Panc1 (cell line): ENCODE measurements around the gene TMEM123. TPM values are rescaled to one million over a fixed set of nuclear protein-coding genes. Genes with fewer than 3 reads are reported as not detected.
A peak's percentile ranks its signal among the peaks of the same experiment; 100 is the strongest.

Experiments used
- ATAC-seq: fragments of 200-7000 bp; cut with Tn5 transposase; 2 replicates; pipeline ENCODE4 v1.9.1; 2020; ENCODE audit warnings: mild to moderate bottlenecking, moderate library complexity
- BruUV-seq: library from RNA; stranded (reverse); fragments of 400-500 nt; replicated peaks from 2 replicates; lab custom pipeline; 2021; lab: Mats Ljungman, UMichigan
- CTCF ChIA-PET: fragments of 300-600 bp; sonication (Branson Sonifier 250); formaldehyde crosslinking; loops from one replicate; lab custom pipeline; 2022; ENCODE audit warnings: antibody characterized with exemption; lab: Charles Lee
- POLR2A ChIA-PET: fragments of 300-600 bp; sonication (Branson Sonifier 250); formaldehyde crosslinking; loops from one replicate; lab custom pipeline; 2022; ENCODE audit warnings: antibody characterized with exemption; lab: Charles Lee
- DNase-seq: peaks from one replicate; pipeline ENCODE4 v3.0.0-alpha.2; 2010; ENCODE audit warnings: low read depth, low spot score
- H3K27ac ChIP-seq: 2 replicates; pipeline ENCODE4 v1.5.1; 2011; ENCODE audit warnings: mild to moderate bottlenecking, low read length, inconsistent platforms
- H3K27me3 ChIP-seq: fragments of 200-500 bp; sonication (Bioruptor generic); 2 replicates; pipeline ENCODE4 v1.6.0; 2014; ENCODE audit warnings: low read length, inconsistent platforms; ENCODE audit not compliant: control insufficient read depth, insufficient read depth
- H3K36me3 ChIP-seq: fragments of 200-500 bp; sonication (Bioruptor generic); 2 replicates; pipeline ENCODE4 v1.5.1; 2014; ENCODE audit warnings: inconsistent platforms, mild to moderate bottlenecking, low read length, moderate library complexity; ENCODE audit not compliant: control insufficient read depth, insufficient read depth
- H3K4me1 ChIP-seq: 2 replicates; pipeline ENCODE4 v1.5.1; 2011; ENCODE audit warnings: inconsistent platforms, mild to moderate bottlenecking, low read length, moderate library complexity; ENCODE audit not compliant: control insufficient read depth, insufficient read depth
- H3K4me3 ChIP-seq, 2 experiments: 2 replicates each; pipeline ENCODE4 v1.5.1; 2011 to 2012; ENCODE audit warnings: low read depth in 2 of 2, low read length in 2 of 2, mild to moderate bottlenecking in 2 of 2, inconsistent platforms in 1 of 2, moderate library complexity in 1 of 2
- H3K9me3 ChIP-seq: fragments of 200-500 bp; sonication (Bioruptor generic); 2 replicates; pipeline ENCODE4 v1.5.1; 2014; ENCODE audit warnings: low read depth, mild to moderate bottlenecking, inconsistent platforms, low read length, moderate library complexity; ENCODE audit not compliant: control insufficient read depth, insufficient read depth
- POLR2AphosphoS5 ChIP-seq: IDR thresholded peaks from 2 replicates; pipeline ENCODE4 v1.6.1; 2012; ENCODE audit warnings: mild to moderate bottlenecking, low read depth, low read length, moderate library complexity
- SIN3A ChIP-seq: IDR thresholded peaks from 2 replicates; pipeline ENCODE4 v1.6.1; 2012; ENCODE audit warnings: low read depth, mild to moderate bottlenecking, low read length, moderate library complexity, borderline replicate concordance; ENCODE audit not compliant: insufficient read depth
- TCF7L2 ChIP-seq: IDR thresholded peaks from 2 replicates; pipeline ENCODE4 v1.6.1; 2011; ENCODE audit warnings: mild to moderate bottlenecking, low read depth, low read length, inconsistent platforms
- in situ Hi-C: cut with HindIII; loops from 2 replicates; pipeline ENCODE4 v1.10.0; 2016; ENCODE audit warnings: low sequenced_read_pairs, low pct_unique_long_range_greater_than_20kb
- intact Hi-C: fragments of 100-400 bp; cut with micrococcal nuclease; formaldehyde crosslinking; loops from one replicate; pipeline ENCODE4 v1.10.0; 2022; ENCODE audit not compliant: unreplicated experiment
- total RNA-seq: library from RNA; stranded (reverse); gene quantifications from one replicate; pipeline ENCODE4 v1.2.1, GENCODE V29; 2021; ENCODE audit not compliant: unreplicated experiment
- TF ChIP-seq, protein P1 (sequence below), 2 experiments: IDR thresholded peaks; 2 replicates each; pipeline ENCODE4 v1.6.1; 2011 to 2012; ENCODE audit warnings: low read depth in 2 of 2, control low read depth in 1 of 2, low read length in 1 of 2, mild to moderate bottlenecking in 1 of 2, moderate library complexity in 1 of 2; ENCODE audit not compliant: insufficient read depth in 1 of 2
- TF ChIP-seq, protein P2 (sequence below): fragments of 450-650 bp; IDR thresholded peaks from 2 replicates; pipeline ENCODE4 v1.5.1; 2017; ENCODE audit warnings: mild to moderate bottlenecking

The TMEM123 gene
- total RNA-seq, 1 experiment from 2014 or later = 383 TPM

DNA sequence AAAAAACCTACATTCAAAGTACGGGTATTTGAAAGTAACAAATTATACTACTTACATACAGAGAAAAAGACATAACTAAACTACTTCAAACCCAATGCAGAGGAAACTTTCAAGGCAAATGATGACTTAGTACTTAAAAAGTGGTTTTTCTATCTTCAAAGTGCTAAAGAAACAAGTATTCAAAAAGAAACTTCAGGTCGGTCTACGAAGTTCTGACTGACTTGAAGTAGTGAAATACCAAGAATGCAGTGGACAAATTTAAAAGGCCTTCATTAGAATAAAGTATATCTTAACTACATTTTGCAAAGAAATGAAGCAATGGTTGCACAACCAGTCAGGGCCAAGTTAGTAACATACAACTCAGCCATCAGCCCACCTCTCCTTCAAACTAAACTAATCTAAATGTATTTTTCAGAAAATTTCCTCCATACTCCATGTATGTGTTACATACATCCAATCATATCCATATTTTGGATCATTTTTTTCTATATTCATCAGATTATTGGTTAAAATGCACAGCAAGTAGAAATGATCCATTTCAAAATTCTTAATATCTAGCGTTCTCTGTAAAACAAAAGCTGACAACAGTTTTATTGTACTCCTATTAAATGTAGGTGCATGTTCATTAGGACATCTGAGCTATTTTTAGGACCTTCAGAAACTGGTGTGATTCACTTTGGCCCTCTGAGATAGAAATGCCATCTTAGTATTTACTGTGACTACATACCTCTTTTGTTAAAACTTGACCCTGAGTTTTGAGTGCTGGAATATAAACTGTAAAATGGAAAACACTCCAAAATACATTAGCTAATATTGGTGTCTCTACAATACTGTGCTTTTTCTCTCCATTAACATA lies 55.6 kb downstream of the TMEM123 start:
- in situ Hi-C loops = no loop called here
- ChIA-PET CTCF (interaction anchor here (1.2 kb wide), 1 partner anchor 216 kb away, joined by 3 read pairs; no protein-coding TSS in a partner anchor), POLR2A (interaction anchor here (0.6 kb wide), 1 partner anchor 82 kb away, joined by 3 read pairs; no protein-coding TSS in a partner anchor)
- no peaks in the 10 kb centered on the region for H3K27me3 ChIP-seq
- TSS peak; percentile 75 for BruUV-seq
- ATAC-seq (no peak), DNase-seq (no peak)
- H3K4me3 ChIP-seq = no peak overlapping the region
- peak overlapping the region; percentile 58 for H3K27ac ChIP-seq
- no peaks in the 10 kb centered on the region for H3K9me3 ChIP-seq
- TF ChIP-seq, protein P1, sequence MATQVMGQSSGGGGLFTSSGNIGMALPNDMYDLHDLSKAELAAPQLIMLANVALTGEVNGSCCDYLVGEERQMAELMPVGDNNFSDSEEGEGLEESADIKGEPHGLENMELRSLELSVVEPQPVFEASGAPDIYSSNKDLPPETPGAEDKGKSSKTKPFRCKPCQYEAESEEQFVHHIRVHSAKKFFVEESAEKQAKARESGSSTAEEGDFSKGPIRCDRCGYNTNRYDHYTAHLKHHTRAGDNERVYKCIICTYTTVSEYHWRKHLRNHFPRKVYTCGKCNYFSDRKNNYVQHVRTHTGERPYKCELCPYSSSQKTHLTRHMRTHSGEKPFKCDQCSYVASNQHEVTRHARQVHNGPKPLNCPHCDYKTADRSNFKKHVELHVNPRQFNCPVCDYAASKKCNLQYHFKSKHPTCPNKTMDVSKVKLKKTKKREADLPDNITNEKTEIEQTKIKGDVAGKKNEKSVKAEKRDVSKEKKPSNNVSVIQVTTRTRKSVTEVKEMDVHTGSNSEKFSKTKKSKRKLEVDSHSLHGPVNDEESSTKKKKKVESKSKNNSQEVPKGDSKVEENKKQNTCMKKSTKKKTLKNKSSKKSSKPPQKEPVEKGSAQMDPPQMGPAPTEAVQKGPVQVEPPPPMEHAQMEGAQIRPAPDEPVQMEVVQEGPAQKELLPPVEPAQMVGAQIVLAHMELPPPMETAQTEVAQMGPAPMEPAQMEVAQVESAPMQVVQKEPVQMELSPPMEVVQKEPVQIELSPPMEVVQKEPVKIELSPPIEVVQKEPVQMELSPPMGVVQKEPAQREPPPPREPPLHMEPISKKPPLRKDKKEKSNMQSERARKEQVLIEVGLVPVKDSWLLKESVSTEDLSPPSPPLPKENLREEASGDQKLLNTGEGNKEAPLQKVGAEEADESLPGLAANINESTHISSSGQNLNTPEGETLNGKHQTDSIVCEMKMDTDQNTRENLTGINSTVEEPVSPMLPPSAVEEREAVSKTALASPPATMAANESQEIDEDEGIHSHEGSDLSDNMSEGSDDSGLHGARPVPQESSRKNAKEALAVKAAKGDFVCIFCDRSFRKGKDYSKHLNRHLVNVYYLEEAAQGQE (IDR thresholded peaks at IDR 0.05; ENCODE audit: insufficient read depth in 1 of 2, low read depth in 2 of 2, low read length in 1 of 2) = no peak
- TF ChIP-seq SIN3A (no peak), POLR2AphosphoS5 (no peak; the same call in 1 of the 2 replicates), TCF7L2 (no peak)
- TF ChIP-seq, protein P2, sequence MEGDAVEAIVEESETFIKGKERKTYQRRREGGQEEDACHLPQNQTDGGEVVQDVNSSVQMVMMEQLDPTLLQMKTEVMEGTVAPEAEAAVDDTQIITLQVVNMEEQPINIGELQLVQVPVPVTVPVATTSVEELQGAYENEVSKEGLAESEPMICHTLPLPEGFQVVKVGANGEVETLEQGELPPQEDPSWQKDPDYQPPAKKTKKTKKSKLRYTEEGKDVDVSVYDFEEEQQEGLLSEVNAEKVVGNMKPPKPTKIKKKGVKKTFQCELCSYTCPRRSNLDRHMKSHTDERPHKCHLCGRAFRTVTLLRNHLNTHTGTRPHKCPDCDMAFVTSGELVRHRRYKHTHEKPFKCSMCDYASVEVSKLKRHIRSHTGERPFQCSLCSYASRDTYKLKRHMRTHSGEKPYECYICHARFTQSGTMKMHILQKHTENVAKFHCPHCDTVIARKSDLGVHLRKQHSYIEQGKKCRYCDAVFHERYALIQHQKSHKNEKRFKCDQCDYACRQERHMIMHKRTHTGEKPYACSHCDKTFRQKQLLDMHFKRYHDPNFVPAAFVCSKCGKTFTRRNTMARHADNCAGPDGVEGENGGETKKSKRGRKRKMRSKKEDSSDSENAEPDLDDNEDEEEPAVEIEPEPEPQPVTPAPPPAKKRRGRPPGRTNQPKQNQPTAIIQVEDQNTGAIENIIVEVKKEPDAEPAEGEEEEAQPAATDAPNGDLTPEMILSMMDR = no peak
- H3K36me3 ChIP-seq = peaks cover 45% of the 10 kb centered on the region
- peaks cover 22% of the 10 kb centered on the region for H3K4me1 ChIP-seq
- intact Hi-C loops = loop anchor here (10.0 kb wide), 1 partner anchor 268 kb away; no protein-coding TSS in a partner anchor

DNA sequence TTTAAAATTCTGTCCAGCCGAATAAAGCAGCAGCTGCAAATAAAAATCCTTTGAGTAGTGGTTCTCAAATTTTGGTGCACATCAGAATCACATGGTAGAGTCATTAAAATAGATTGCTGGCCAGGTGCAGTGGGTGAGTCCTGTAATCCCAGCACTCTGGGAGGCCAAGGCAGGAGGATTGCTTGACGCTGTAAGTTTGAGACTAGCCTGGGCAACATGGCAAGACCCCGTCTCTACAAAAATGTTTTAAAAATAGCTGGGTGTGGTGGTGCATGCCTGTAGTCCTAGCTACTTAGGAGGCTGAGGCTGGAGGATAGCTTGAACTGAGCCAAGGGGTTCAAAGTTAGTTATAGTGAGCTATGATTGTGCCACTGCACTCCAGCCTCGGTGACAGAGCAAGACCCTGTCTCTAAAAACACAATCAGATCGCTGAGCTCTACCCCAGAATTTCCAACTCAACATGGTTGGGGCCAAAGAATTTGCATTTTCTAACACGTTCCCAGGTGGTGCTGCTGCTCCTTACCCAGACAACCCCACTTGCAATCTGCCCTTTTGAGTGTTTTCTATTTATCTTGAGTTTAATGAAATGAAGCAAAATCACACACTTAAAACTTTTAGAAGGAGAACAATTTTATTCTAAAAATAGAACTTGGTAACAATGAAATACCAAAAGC lies 56.7 kb downstream of the TMEM123 start:
- ATAC-seq = no peak
- Histone ChIP-seq H3K27ac (0 out of 2 replicates have a peak overlapping the region, but pooled peaks have one; percentile 1), H3K4me1 (peaks cover 25% of the 10 kb centered on the region), H3K4me3 (no peak overlapping the region), H3K27me3 (no peaks in the 10 kb centered on the region), H3K9me3 (no peaks in the 10 kb centered on the region), H3K36me3 (peaks cover 35% of the 10 kb centered on the region)
- no TSS peak for BruUV-seq
- TF ChIP-seq, protein P1 (IDR thresholded peaks at IDR 0.05; ENCODE audit: insufficient read depth in 1 of 2, low read depth in 2 of 2, low read length in 1 of 2) = no peak
- peak; percentile 25 for TF ChIP-seq POLR2AphosphoS5
- ChIA-PET POLR2A (no interaction called here), CTCF (interaction anchor here (0.7 to 1.2 kb wide), 2 partner anchors 9 to 217 kb away, joined by 3 to 5 read pairs; no protein-coding TSS in a partner anchor)
- intact Hi-C loops = loop anchor here (10.0 kb wide), 1 partner anchor 269 kb away; no protein-coding TSS in a partner anchor
- no peak for DNase-seq
- in situ Hi-C loops = no loop called here
